B cell (primary cell): ENCODE results near the gene NDOR1.

Experiments
- CTCF ChIP-seq: fragments of 200-600 bp; IDR thresholded peaks from one replicate; pipeline ENCODE4 v1.8.0; 2022; ENCODE audit warnings: antibody characterized with exemption, mild to moderate bottlenecking
- EZH2 ChIP-seq: IDR thresholded peaks from 2 replicates; pipeline ENCODE4 v1.6.1; 2012; ENCODE audit warnings: borderline replicate concordance, low read depth, mild to moderate bottlenecking, moderate library complexity, low read length; ENCODE audit not compliant: insufficient read depth, poor library complexity, severe bottlenecking

GRCh38 chr9:137161558-137162486 is 43.7 kb upstream of the NDOR1 start:
- TF ChIP-seq CTCF, result no peak
- peak; percentile 48 for TF ChIP-seq EZH2
